GM19438 (cell line): Measurements from ENCODE around the gene DISC1.
"Not testable (repeated sequence)": the region's sequence is repeated elsewhere in the genome, so short reads cannot be mapped to it uniquely, and the experiment has no call there.

ENCODE experiments used
- ATAC-seq: cut with Tn5 transposase; IDR thresholded peaks from one replicate; pipeline ENCODE4 v1.9.1; 2021; ENCODE audit warnings: low read depth; ENCODE audit not compliant: unreplicated experiment

DISC1 gene

DNA sequence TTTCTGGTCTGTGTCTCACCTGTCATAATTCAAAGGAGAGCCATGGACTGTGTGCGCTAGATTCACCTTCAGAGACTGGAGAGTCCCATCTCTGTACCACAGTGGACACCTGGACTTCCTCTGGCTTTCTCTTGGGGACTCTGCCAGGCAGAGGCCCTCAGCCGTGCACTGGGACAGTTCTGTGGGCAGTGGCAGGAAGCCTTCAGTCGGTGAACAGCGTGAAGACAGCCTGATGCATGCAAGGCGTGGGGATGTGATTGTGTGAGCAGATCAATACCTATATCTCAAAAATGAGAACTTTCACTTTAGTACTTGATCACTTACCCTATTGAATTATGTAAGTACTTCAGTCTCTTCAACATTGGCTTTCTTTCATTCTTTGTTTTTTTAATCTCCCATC, 245.3 kb downstream of the DISC1 start:
- ATAC-seq, result no peak

DNA sequence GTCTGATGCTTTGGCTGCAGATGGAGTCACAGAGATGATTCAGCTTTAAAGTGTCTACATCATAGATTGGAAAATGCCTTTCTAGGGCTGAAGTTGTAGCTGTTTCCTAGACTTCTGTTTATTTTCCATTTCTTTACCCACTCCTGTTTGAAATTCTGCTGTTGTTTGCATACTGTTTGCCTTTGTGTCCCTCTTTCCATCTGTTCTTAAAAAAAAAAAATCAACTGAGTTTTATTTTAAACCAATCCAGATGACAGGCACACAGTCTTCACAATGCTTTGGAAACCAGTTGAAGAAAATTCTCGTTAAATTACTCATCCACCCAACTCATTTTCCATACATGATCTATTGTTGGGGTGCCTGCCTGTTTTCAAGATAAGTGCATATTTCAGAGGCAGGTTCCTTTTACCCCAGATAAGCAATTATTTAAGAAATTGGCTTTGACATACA, 245.9 kb downstream of the DISC1 start:
- no peak for ATAC-seq

DNA sequence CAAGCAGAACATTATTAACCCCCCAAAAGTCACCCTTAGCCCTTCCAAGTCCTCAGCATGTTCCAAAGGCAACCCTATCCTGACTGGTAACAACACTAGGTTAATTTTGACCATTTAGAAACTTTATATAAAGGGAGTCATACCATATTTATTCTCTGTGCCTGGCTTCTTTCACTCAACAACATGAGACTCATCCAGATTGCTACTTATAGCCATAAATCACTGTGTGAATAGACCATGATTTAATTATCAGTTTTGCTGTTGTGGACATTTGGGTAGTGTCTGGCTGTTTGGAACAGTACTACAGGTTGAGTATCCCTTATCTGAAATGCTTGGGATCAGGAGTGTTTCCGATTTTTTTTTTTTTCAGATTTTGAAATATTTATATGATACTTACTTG, 252.1 kb downstream of the DISC1 start:
- no peak for ATAC-seq

DNA sequence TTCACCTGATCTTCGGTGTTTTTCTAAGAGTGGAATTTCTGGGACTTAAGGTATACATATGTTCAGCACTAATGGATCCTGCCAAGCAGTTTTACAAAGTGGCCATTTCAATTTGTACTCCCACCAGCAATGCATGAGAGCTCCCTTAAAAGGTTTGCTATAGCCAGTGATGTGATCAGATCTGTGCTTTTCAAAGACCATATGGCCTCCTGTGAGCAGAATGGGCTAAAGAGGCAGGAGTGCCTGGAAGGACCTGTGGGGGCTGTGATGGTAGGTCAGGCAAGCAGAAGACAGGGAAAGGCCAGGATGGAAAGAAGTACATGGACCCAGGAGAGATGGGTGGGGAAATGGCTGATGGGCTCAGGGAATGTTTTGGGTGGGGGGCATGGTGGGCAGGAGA, 252.7 kb downstream of the DISC1 start:
- no peak for ATAC-seq

DNA sequence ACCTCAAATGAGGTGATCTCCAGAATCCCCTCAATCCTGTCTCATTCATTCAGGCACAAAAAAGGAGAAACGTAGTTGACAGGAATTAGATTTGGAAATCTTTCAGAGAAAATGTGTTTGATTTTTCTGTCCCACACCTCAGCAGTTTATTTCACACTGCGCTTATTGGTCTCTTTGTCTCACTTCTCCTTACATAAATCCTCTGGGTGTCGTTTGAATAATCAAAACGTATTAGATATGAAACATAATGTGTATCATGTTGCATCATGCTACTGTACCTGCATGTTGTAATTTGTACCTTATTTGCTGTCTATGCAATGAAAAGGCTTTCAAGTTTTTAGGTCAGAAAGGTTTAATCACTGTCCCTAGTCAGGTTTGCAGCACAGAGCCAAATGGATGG, 255.7 kb downstream of the DISC1 start:
- ATAC-seq, result no peak

DNA sequence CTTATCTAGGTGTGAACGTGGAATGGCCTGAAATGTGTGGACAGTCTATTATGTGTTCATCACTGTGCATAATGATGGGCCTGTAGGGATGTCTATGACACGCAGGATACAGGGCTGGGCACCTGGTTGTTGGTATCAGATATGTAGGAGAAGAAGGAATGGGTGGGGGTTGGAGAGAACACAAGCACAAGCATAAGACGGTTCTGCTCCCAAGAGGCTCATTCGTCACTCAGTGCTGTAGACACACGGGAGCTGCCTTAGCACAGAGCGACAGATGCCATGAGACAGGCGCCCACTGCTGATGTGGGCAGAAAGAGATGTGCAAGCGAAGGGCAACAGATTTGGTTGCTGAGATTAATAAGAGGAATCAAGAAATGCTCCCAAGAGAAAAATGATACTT, 256.2 kb downstream of the DISC1 start:
- no peak for ATAC-seq

DNA sequence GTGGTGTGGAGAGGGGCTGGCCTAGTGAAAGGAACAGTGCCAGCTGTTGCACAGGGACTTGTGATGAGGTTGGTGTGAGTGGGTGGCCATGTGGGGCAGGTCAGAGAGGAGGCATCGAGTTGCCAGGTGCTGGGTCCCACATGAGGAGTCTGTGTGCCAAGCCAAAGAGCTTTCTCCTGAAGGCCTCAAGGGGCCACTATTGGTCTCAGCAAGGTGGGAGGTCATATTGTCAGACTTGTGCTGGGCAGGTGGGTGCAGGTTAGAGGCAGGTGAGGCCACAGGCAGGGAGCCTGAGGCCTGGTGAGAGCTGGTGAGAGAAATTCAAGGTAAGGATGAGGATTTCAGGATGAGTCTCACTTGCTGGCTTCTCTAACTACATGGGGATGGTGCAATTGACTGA, 256.8 kb downstream of the DISC1 start:
- no peak for ATAC-seq

DNA sequence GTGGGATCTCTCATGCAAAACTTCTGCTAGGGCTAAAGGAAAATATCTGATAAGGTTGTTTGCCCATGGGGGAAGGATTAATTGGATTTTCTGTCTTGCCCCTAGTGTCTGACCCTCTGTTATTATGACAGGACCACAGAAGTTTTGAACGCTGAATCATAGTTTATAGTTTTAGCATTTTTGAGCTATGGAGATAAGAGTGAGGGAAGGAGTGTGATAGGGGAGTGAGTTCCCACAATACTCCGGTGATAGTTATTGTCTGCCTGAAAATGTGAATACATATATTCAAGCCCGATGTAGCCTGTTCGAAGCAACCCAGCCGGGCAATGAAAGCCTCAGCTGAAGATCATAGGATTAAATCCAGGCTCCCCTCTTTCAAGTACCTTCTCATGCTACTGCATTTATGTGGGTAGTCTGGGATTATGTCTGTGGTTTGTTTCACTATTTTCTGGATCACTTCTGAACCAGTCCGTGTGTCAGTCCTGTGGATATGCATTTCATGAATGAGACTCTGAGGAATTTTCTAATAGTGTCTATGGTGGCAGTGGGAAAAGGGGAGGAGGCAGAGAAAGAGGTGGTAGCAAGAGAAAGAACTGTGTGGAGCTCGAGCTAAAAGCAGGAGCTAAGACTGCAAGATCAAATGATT, 258.7 kb downstream of the DISC1 start:
- ATAC-seq, result no peak

DNA sequence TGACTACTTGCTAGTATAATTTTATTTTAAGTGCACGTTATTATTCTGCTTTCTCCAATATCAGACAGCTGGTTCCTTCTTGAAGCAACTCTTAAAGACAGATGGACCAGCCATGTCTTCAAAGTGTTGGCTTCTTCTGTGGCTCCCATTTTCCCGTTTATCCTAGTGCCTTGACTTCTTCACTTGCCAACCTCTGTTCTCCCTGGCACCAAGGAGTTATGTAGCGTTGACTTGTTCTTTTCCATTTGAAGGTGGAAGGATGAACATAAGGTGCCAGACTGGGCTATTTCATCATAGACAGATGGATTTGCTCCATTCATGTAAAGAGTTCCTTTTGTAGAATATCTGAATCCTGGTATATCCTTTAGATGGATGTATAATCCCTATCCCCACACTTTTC, 260.6 kb downstream of the DISC1 start:
- ATAC-seq, result no peak

DNA sequence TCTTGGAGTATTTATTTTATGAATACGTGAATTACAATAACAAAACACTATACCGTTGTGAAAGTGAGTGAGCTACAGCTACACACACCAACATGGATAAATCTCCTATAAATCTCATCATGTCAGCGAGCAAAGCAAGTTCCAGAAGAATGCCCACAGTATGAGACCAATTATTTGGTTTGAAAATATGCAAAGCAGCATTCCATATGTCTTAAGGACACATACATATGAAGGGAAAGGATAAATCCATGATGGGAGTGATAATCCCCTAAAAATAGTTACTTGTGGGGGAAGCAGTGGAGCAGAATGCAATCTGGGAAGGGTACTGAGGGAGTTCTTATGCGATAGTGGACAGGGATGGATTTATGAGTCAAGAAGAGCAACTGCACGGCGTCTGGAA, 261.3 kb downstream of the DISC1 start:
- no peak for ATAC-seq

DNA sequence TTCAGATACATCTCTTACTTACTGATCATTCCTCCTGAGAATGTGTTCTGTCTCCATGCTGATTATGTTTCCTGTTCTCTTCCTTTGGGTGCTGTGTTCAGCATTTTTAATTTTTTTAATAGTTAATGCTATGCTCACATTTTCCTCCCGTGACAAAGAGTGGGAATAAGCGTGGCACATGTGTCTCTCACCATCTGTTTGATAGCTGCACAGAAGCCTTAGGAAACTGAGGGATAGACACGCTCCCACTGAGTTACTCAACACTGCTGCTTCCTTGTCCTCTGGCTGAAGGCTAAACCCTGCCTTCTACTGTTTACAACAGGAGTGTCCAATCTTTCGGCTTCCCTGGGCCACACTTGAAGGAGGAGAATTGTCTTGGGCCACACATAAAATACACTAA, 264.2 kb downstream of the DISC1 start:
- no peak for ATAC-seq

DNA sequence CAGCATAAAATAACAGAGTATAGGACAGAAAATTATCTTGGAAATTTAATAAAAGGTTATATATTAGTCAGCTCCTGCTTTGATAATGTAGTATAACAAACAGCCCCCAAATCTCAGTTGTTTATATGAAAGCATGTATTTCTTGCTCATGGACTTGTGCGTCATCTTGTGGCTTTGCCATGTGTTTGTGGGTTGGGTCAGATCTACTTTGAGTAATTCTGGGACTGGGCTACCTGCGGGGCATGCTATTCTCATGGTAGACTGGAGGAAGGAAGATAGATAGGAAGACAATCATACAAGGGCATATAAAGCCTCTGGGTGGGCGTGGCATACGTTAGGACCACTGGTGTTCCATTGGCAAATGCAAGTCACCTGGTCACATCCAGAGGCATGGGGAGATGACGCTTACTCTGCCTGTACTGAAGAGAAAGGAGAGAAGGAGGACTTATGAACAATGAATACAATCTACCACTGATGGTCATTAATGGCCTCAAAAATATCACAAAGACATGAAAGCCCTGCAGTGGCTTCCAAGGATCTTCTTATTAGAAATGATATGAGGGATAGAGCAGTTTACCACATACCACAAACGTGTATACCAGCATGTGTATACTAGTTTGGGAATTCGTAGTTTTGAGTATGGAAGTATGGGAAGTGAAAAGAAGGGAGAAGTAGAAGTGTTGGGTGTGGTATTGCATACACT, 267.0 kb downstream of the DISC1 start:
- no peak for ATAC-seq

DNA sequence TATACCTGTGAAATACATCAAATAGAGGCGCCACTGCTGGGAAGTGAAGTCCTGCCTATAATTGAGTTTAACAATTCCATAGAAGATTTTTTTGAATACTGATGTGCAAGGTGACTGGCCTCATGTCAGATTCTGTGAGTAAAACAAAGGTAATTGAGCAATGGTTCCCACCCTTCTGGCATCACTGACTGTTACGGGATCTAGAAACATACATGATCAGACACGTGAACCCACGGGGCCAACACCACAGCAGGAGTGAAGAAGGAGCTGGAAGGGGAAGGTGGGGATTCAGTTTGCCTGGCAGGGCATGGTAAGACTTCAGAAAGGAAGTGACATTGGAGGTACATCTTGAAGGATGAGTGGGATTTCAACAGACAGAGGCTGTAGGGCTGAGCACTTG, 270.2 kb downstream of the DISC1 start:
- no peak for ATAC-seq

DNA sequence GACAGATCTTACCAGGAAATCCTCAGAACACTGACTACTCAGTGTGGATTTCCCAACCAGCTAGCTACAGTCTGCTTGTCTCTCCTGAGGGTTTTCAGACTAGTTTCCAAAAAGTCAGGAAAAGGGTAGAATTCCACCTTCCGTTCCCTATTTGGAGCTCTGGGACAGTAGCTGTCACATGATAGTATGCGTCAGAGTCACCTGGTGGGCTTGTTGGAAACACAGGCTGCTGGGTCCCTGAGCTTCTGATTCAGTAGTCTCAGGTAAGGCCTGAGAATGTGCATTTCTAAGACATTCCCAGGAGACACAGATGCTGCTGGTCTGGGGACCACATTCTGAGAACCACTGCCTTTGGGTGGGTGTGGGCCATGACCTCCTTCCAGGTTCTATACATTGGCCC, 272.5 kb downstream of the DISC1 start:
- no peak for ATAC-seq

DNA sequence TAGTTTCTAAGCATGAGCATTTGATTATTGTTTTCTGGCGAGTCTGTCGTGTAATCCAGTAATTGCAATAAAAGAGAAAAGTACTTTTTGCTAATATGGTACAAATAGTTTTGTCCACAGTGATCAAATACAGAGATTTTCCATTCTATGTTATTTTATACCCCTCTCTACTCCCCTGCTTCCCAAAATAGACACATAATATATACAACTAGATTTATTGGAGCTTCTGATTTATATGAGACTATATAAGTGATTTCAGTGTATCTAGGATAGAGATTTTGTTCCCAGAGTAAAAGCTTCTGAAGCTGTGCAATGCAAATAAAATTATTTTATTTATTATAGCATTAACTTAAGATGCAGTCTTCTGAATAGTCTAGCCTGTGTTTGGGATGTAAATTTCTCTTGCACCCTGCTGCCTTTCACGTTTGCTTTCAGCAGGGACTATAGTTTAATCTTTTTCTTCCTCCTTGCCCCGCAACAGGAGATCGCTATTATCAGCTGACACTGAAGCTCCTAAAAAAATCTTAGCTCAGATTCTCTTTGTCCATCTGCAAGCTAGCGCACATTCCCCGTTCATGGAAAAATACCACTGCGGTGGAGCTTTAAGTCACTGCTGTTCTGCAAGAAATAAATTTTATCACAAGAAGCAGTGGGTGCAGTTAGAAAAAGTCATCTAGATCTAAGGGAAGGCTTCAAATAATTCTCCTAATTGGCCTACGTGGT, 273.3 kb downstream of the DISC1 start:
- no peak for ATAC-seq

DNA sequence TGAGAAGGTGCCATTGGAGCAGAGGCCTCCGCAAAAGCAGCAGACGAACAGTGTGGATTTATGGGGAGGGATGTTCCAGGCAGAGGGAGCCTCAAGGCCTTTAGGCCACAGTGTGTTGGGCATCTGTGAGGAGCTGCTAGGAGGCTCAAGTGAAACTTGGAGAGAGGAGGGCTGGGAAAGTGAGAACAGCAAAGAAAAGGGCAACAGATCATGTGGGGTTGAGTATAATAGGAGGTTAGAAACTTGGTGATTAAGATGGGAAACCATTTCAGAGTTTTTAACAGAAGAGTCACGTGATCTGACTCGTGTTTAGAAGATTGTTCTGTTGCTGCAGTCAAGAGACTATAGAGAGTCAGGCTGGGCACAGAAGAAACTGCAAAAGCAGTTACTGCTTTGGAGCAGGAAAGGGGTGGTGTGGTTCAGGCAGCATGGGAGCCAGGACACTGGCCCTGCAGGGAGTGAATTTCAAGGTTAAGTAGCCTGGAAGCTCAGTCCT, 277.0 kb downstream of the DISC1 start:
- ATAC-seq, result no peak

DNA sequence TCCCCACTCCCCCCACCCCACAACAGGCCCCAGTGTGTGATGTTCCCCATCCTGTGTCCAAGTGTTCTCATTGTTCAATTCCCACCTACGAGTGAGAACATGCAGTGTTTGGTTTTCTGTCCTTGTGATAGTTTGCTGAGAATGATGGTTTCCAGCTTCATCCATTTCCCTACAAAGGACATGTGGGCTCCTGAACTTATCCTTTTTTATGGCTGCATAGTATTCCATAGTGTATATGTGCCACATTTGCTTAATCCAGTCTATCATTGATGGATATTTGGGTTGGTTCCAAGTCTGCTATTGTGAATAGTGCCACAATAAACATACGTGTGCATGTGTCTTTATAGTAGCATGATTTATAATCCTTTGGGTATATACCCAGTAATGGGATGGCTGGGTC, 280.7 kb downstream of the DISC1 start:
- not testable (repeated sequence) for ATAC-seq

DNA sequence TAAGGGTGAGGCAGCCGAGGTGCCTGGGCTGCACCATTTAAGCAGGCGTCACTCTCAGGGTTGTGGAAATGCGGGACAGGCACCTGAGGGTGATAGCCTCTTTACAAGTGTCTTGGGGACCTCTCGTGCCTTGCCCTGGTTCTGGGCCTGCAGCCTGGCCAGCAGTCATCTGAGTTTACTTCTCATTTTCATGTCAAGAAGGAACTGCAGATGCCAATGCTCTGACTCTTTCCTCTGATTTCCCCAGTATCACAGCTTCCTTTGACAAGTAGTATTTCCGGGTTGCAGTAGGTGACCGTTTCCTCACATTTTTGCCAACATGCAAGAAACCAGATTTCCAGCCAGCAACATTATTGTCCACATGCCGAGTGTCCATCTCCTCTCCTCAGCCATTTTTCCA, 286.9 kb downstream of the DISC1 start:
- ATAC-seq, result no peak

DNA sequence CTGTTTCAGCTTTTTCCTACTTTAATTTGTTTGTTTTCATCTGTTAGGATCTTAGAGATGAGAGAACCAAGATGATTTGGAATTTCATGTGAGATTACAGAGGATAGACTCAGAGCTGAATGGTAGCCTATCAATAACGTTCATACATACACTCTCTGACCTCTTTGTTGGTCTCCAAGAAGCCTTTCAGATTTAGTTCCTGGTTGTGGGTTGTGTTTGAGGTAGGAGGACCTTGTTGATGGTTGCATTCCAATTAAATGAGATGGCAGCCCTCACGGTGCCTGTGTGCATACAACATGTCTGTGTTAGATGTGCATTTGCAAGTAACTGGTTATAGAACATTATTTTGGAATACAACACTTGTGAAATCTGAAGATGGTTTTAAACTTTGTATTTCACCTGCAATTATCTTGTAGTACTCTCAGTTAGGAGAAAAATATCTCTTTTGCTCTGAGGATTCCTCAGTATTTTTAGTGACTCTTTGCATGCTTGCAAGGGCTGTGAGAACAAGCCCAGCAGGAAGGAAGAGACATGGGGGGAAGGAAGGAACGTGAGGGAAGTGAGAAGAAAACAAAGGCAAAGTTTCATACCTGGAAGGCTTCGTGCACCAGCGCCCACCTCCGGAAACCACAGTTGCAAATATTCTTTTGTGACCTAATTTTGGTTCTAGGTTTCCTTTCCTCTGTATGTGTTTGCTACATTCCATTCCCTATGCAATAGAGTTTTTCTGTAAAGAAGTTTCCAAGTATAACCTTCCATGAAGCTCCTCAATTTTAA, 291.8 kb downstream of the DISC1 start:
- no peak for ATAC-seq

DNA sequence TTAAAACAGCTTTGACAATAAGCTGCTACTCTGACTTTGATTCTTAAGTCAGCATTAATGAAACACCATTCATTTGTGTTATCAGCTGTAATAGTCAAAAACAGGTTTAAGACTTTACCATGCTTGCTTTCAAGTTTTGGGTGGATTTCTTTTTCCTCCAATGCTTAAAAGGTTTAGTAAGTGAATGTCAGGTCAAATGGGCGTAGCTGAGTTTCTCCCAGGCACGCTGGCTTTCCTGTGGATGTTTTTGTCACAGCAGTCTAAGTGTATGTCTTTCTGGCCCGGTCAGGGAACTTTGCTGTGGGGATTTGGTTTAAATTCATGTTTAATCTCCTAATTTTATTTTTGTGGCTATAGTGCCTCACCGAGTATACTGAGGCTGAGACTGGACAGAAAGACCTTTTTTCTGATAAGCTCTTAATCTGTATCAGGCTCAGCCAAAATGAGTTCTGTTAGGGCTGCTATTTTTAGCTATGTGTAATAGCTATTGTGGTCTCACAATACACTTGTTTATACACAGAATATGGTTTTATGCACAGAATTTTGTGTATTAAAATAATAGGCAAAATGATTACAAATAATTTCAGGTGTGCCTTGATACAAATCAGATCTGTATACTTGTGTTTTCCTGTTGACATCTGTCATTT, 292.8 kb downstream of the DISC1 start:
- no peak for ATAC-seq
